ENCODE data around the gene PFN3.

DNA sequence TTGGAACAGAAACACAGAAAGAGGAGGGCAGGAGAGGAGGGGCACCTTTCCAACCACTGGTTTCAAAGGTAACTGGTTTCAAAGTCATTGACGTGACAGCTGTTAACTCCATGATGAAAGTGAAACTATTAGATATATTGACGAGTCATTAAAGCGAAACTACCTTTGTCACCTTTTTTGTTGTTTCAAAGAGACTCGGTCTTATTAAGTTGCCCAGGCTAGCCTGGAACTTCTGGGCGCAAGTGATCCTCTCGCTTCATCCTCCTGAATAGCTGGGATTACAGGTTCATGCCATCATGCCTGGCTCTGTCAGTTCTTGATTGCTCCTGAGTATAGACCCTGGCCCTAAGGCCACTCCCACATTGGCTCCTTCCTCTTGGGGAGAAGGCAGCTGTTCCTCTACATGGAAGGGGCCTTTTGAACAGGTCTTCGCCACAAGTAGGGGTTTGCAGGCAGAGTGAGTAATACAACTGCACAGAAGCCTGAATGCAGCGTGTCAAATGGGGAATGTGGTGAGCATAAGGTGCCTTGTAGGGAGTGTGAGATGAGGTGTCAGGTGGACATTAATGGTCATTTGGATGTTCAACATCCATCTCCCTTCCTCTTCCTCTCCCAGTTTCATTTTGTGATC, 12.3 kb upstream of the PFN3 start:
- TF ChIP-seq, protein P1, sequence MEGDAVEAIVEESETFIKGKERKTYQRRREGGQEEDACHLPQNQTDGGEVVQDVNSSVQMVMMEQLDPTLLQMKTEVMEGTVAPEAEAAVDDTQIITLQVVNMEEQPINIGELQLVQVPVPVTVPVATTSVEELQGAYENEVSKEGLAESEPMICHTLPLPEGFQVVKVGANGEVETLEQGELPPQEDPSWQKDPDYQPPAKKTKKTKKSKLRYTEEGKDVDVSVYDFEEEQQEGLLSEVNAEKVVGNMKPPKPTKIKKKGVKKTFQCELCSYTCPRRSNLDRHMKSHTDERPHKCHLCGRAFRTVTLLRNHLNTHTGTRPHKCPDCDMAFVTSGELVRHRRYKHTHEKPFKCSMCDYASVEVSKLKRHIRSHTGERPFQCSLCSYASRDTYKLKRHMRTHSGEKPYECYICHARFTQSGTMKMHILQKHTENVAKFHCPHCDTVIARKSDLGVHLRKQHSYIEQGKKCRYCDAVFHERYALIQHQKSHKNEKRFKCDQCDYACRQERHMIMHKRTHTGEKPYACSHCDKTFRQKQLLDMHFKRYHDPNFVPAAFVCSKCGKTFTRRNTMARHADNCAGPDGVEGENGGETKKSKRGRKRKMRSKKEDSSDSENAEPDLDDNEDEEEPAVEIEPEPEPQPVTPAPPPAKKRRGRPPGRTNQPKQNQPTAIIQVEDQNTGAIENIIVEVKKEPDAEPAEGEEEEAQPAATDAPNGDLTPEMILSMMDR (conservative IDR thresholded peaks at IDR 0.05) = no peak
- TF ChIP-seq EZH2 (IDR thresholded peaks at IDR 0.05; ENCODE audit: low read depth) = no peak
